ENCODE measurements around the gene DCN. TPM values are rescaled to one million over a fixed set of nuclear protein-coding genes. Genes with fewer than 3 reads are reported as not detected.
"Not testable (repeated sequence)": the region's sequence is repeated elsewhere in the genome, so short reads cannot be mapped to it uniquely, and the experiment has no call there.

DCN gene
- total RNA-seq, 1 donor from 2014 or later, result 1,553 TPM

DNA sequence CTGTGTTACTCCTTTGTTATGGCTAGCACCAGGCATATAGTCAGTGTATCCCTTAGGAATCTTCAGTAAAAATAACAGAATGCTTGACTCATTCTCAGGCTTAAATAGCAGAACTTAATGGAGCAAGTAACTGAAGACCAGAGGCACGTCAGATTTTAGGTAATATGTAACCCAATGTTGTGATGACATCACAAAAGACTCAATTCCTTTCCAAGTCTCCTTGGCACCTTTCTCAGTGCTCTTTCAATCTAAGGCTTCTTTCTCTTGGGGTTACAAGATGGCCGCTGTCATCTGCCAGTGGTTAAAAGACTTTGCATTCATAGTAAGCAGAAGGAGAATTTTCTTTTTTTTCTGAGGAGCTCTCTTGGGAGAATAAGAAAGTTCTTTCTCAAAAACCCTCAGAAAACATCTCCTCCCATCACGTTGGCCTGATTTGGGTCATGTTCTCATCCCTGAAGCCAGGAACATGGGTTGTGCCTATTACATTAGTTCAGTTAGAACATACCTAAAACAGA, 33.4 kb upstream of the DCN start:
- H3K9me3 ChIP-seq, result no peaks in the 10 kb centered on the region
- no peaks in the 10 kb centered on the region for H3K27me3 ChIP-seq
- H3K4me3 ChIP-seq, result no peak overlapping the region
- no peak for TF ChIP-seq POLR2AphosphoS5 (IDR thresholded peaks at IDR 0.05; ENCODE audit: insufficient read depth in 1 of 2, low read depth in 1 of 2)
- TF ChIP-seq, protein P1, sequence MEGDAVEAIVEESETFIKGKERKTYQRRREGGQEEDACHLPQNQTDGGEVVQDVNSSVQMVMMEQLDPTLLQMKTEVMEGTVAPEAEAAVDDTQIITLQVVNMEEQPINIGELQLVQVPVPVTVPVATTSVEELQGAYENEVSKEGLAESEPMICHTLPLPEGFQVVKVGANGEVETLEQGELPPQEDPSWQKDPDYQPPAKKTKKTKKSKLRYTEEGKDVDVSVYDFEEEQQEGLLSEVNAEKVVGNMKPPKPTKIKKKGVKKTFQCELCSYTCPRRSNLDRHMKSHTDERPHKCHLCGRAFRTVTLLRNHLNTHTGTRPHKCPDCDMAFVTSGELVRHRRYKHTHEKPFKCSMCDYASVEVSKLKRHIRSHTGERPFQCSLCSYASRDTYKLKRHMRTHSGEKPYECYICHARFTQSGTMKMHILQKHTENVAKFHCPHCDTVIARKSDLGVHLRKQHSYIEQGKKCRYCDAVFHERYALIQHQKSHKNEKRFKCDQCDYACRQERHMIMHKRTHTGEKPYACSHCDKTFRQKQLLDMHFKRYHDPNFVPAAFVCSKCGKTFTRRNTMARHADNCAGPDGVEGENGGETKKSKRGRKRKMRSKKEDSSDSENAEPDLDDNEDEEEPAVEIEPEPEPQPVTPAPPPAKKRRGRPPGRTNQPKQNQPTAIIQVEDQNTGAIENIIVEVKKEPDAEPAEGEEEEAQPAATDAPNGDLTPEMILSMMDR (IDR thresholded peaks at IDR 0.05), result no peak
- no peak for TF ChIP-seq POLR2A (IDR thresholded peaks at IDR 0.05)
- no peak overlapping the region for H3K27ac ChIP-seq
- no peak for DNase-seq (ENCODE audit: extremely low spot score in 2 of 2)
- H3K4me1 ChIP-seq, result no peaks in the 10 kb centered on the region
- intact Hi-C loops (cut with DNase I), result no loop called here
- H3K36me3 ChIP-seq, result no peaks in the 10 kb centered on the region

DNA sequence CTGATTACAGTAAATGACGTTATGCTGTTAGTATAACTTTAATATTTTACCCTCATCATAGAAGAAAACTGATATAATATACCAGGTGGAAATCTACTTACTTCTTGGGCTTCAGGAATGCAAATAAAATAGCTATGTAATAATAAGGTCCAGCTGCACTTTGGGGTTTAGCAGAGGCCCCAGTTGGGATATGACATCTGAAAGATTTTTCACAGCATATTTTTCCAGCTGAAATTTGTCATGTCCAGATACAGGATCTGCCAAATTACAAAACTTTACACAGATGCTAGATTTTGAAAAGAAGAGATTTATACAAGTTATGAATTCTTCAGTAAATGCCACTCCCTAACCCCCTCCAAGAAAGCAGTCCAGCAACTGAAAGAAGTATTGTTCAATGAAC, 29.2 kb upstream of the DCN start:
- TF ChIP-seq POLR2AphosphoS5 (IDR thresholded peaks at IDR 0.05; ENCODE audit: insufficient read depth in 1 of 2, low read depth in 1 of 2) (no peak), POLR2A (IDR thresholded peaks at IDR 0.05) (no peak)
- TF ChIP-seq, protein P1 (IDR thresholded peaks at IDR 0.05), result no peak
- H3K27me3 ChIP-seq, result no peaks in the 10 kb centered on the region
- no peak for DNase-seq (ENCODE audit: extremely low spot score in 2 of 2)
- intact Hi-C loops (cut with DNase I), result no loop called here
- H3K36me3 ChIP-seq, result no peaks in the 10 kb centered on the region
- no peak overlapping the region for H3K4me3 ChIP-seq
- no peaks in the 10 kb centered on the region for H3K9me3 ChIP-seq
- H3K4me1 ChIP-seq, result no peaks in the 10 kb centered on the region
- H3K27ac ChIP-seq, result no peak overlapping the region

DNA sequence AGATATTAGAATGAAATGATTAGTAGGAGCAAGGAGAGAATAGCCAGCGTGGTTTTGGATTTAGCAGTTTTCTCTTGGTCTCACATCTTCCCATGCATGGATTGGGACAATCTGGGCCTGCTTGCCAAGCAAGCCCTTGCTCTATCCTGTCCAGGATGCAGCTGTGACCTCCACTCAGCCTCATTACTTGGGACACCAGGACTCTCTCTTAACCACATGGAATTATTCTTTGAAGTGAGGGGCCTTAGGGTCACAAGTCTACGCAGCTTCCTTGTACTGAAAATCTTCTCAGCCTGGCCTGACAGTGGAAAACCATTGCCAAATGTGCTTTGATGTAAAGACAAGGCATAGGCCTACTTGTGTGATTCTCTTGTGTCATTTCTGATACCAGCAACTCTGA, 28.0 kb upstream of the DCN start:
- intact Hi-C loops (cut with DNase I), result no loop called here
- Histone ChIP-seq H3K27ac (no peak overlapping the region), H3K9me3 (no peaks in the 10 kb centered on the region), H3K36me3 (no peaks in the 10 kb centered on the region), H3K27me3 (no peaks in the 10 kb centered on the region), H3K4me3 (no peak overlapping the region), H3K4me1 (no peaks in the 10 kb centered on the region)
- TF ChIP-seq POLR2AphosphoS5 (IDR thresholded peaks at IDR 0.05; ENCODE audit: insufficient read depth in 1 of 2, low read depth in 1 of 2), result no peak
- no peak for TF ChIP-seq POLR2A (IDR thresholded peaks at IDR 0.05)
- DNase-seq (ENCODE audit: extremely low spot score in 2 of 2), result no peak

DNA sequence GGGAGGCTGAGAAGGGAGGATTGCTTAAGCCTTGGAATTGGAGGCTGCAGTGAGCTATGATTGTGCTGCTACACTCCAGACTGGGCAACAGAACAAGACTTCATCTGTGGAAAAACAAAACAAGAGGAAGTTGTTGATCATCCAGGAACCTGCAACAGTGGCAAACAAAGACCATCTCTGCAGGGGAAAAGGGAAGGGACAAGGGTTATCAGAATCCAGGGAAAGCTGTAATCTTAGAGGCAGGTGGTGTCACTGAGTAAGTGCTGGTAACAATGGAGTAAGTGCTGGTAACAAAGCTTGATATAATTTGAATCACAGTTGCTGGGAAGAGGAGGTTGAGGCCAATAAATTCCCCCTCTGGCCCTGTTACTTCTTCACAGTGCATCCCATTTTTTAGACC, 27.5 kb upstream of the DCN start:
- Histone ChIP-seq H3K9me3 (no peaks in the 10 kb centered on the region), H3K27me3 (no peaks in the 10 kb centered on the region), H3K27ac (no peak overlapping the region), H3K4me3 (no peak overlapping the region), H3K4me1 (no peaks in the 10 kb centered on the region), H3K36me3 (no peaks in the 10 kb centered on the region)
- DNase-seq (ENCODE audit: extremely low spot score in 2 of 2), result no peak
- no peak for TF ChIP-seq POLR2A (IDR thresholded peaks at IDR 0.05)
- TF ChIP-seq, protein P1 (IDR thresholded peaks at IDR 0.05), result no peak
- intact Hi-C loops (cut with DNase I), result no loop called here

DNA sequence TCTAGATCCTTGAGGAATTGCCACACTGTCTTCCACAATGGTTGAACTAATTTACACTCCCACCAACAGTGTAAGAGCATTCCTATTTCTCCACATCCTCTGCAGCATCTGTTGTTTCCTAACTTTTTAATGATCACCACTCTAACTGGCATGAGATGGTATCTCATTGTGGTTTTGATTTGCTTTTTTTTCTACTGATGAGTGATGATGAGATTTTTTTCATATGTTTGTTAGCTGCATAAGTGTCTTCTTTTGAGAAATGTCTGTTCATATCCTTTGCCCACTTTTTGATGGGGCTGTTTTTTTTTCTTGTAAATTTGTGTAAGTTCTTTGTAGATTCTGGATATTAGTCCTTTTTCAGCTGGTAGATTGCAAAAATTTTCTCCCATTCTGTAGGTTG, 24.7 kb upstream of the DCN start:
- H3K4me3 ChIP-seq; H3K36me3 ChIP-seq; H3K27me3 ChIP-seq; H3K9me3 ChIP-seq; H3K27ac ChIP-seq; intact Hi-C loops (cut with DNase I); DNase-seq (ENCODE audit: extremely low spot score in 2 of 2); H3K4me1 ChIP-seq: not testable (repeated sequence)

DNA sequence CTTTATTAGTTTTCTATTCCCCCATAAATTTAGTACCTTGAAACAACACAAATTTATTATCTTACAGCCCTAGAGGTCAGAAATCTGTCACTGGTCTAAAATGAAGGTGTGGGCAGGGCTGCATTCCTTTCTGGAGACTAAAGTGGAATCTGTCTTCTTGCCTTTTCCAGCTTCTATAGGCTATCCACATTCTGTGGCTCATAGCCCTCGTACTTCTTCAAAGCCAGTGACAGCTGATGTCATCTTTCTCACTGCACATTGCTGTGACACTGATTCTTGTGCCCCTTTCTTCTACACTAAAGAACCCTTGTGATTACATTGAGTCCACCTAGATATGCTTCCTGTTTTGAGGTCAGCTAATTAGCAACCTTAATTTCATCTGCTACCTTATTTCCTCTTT, 23.2 kb upstream of the DCN start:
- H3K9me3 ChIP-seq, result no peaks in the 10 kb centered on the region
- no peak overlapping the region for H3K27ac ChIP-seq
- H3K4me3 ChIP-seq, result no peak overlapping the region
- DNase-seq (ENCODE audit: extremely low spot score in 2 of 2), result no peak
- TF ChIP-seq POLR2A (IDR thresholded peaks at IDR 0.05) (no peak), POLR2AphosphoS5 (IDR thresholded peaks at IDR 0.05; ENCODE audit: insufficient read depth in 1 of 2, low read depth in 1 of 2) (no peak)
- TF ChIP-seq, protein P1 (IDR thresholded peaks at IDR 0.05), result no peak
- intact Hi-C loops (cut with DNase I), result no loop called here
- H3K4me1 ChIP-seq, result no peaks in the 10 kb centered on the region
- H3K36me3 ChIP-seq, result no peaks in the 10 kb centered on the region
- no peaks in the 10 kb centered on the region for H3K27me3 ChIP-seq

Measured in vagina (tissue), 2 donors.